T-cell (primary cell): ENCODE measurements around the gene UBTD1. TPM values are rescaled to one million over a fixed set of nuclear protein-coding genes. Genes with fewer than 3 reads are reported as not detected.

ENCODE experiments used
- ATAC-seq, 4 experiments: fragments of 200-7000 bp in 3 of 4; fragments of 150-1000 bp in 1 of 4; cut with Tn5 transposase; replicated peaks in 1 of 4; 1 replicate in 3 of 4; 2 replicates in 1 of 4; pipeline ENCODE4 v1.10.0; 2021; ENCODE audit warnings: moderate library complexity in 3 of 4, mild to moderate bottlenecking in 2 of 4, moderate number of reproducible peaks in 1 of 4
- CTCF ChIA-PET, 2 donors: fragments of 300-600 bp; sonication (Branson Sonifier 250); formaldehyde crosslinking; loops; one replicate each; lab custom pipeline; 2022; ENCODE audit warnings: antibody characterized with exemption in 2 of 2; lab: Charles Lee
- POLR2A ChIA-PET, 2 donors: fragments of 300-600 bp; sonication (Branson Sonifier 250); formaldehyde crosslinking; loops; one replicate each; lab custom pipeline; 2022; ENCODE audit warnings: antibody characterized with exemption in 2 of 2; lab: Charles Lee
- DNase-seq, 35 experiments: peaks; one replicate each; pipeline versions ENCODE4 v3.0.0 to v3.0.0-alpha.2; 2013 to 2023
- H3K27ac ChIP-seq: one replicate; pipeline ENCODE4 v1.5.1; 2013; ENCODE audit warnings: low read length
- H3K27me3 ChIP-seq, 2 experiments: replicated peaks in 1 of 2; 1 replicate in 1 of 2; 2 replicates in 1 of 2; pipeline versions ENCODE4 v1.6.1 to v1.7.0; 2013; ENCODE audit warnings: low read length in 1 of 2, mixed read lengths in 1 of 2; ENCODE audit not compliant: control insufficient read depth in 2 of 2, insufficient read depth in 2 of 2; ENCODE audit errors: extremely low read depth in 1 of 2
- H3K36me3 ChIP-seq, 2 donors: 1 replicate in 1 of 2; 2 replicates in 1 of 2; pipeline versions ENCODE4 v1.6.1 to v1.7.0; 2013; ENCODE audit warnings: low read length in 1 of 2; ENCODE audit not compliant: control insufficient read depth in 2 of 2, insufficient read depth in 1 of 2; ENCODE audit errors: extremely low read depth in 1 of 2
- H3K4me1 ChIP-seq, 2 experiments: 1 replicate in 1 of 2; 2 replicates in 1 of 2; pipeline versions ENCODE4 v1.6.1 to v1.7.0; 2013; ENCODE audit warnings: low read length in 2 of 2, mixed read lengths in 1 of 2; ENCODE audit not compliant: insufficient read depth in 2 of 2, control insufficient read depth in 1 of 2; ENCODE audit errors: extremely low read depth in 1 of 2
- H3K4me3 ChIP-seq, 2 donors: 1 replicate in 1 of 2; 2 replicates in 1 of 2; pipeline versions ENCODE4 v1.5.1 to v1.7.0; 2013; ENCODE audit warnings: mild to moderate bottlenecking in 2 of 2, low read length in 1 of 2, moderate library complexity in 1 of 2; ENCODE audit not compliant: control insufficient read depth in 1 of 2; ENCODE audit errors: extremely low read depth in 1 of 2
- H3K9me3 ChIP-seq: 2 replicates; pipeline ENCODE4 v1.7.0; 2013
- H3K27ac Mint-ChIP-seq, 2 donors: one replicate each; pipeline ENCODE4 v1.8.0; 2020 to 2021; ENCODE audit warnings: mild to moderate bottlenecking in 2 of 2, mixed read lengths in 2 of 2
- H3K27me3 Mint-ChIP-seq, 2 donors: one replicate each; pipeline ENCODE4 v1.8.0; 2021 to 2022; ENCODE audit warnings: mixed read lengths in 2 of 2
- H3K36me3 Mint-ChIP-seq: one replicate; pipeline ENCODE4 v1.8.0; 2021; ENCODE audit warnings: mixed read lengths
- H3K4me1 Mint-ChIP-seq, 3 donors: one replicate each; pipeline ENCODE4 v1.8.0; 2020 to 2022; ENCODE audit warnings: mixed read lengths in 3 of 3, mild to moderate bottlenecking in 1 of 3
- H3K4me3 Mint-ChIP-seq, 3 donors: one replicate each; pipeline ENCODE4 v1.8.0; 2020 to 2022; ENCODE audit warnings: mild to moderate bottlenecking in 3 of 3, mixed read lengths in 3 of 3, moderate library complexity in 3 of 3
- H3K9me3 Mint-ChIP-seq, 3 donors: one replicate each; pipeline ENCODE4 v1.8.0; 2020 to 2022; ENCODE audit warnings: mixed read lengths in 3 of 3
- WGBS: methylation state at CpG from one replicate; pipeline ENCODE4 v1.1.5; 2013; ENCODE audit warnings: missing lambda C conversion rate; ENCODE audit not compliant: insufficient coverage; 5-methylcytosine and 5-hydroxymethylcytosine counted together
- total RNA-seq, 35 experiments: library from RNA in 6 of 35; stranded (reverse) in 6 of 35; fragments of 120-200 nt in 1 of 35; gene quantifications; one replicate each; pipeline versions ENCODE4 v1.2.1 to v1.2.4 and lab custom pipeline; 2013 to 2026

Gene UBTD1
- total RNA-seq, 5 donors from 2014 or later (not counting 1 experiment from before 2014, with no cell fraction given), result 1.0 to 2.4 (median 1.9) TPM

DNA sequence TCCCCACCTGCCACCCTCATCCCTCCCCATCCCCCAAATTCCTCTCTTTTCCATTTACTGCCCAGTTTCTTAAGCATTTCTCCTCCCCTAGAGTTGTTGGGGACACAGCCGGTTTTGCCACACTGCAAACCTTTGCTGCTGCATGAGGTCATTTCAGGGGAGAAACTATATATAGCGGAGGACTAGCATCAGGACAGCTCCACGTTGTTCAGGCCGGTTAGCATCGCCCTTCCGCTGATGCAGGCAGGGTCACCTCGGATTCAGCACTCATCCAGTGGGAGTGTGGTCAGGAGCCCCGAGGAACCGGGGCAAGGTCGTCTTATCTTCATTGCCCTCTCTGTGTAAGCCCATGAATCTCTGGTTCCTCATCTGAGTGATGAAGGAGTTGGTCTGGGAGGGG, 15.6 kb downstream of the UBTD1 start:
- CTCF ChIA-PET, result no interaction called here
- no peak for ATAC-seq

GRCh38 chr10:97515271-97515978, 16.7 kb downstream of the UBTD1 start:
- Mint-ChIP-seq H3K27me3 (peaks cover 0 to 8% of the 10 kb centered on the region in 2 donors), H3K4me1 (no peaks in the 10 kb centered on the region), H3K4me3 (no peak overlapping the region), H3K27ac (no peak overlapping the region), H3K36me3 (no peaks in the 10 kb centered on the region), H3K9me3 (no peaks in the 10 kb centered on the region)
- DNase-seq (no peak), ATAC-seq (no peak)
- Histone ChIP-seq H3K27me3 (peaks cover 0 to 35% of the 10 kb centered on the region in 2 experiments), H3K4me1 (no peaks in the 10 kb centered on the region), H3K4me3 (no peak overlapping the region), H3K27ac (no peak overlapping the region), H3K36me3 (no peaks in the 10 kb centered on the region), H3K9me3 (no peaks in the 10 kb centered on the region)
- CTCF ChIA-PET, result interaction anchor here in 1 of 2 donors (0.6 kb wide), 1 partner anchor 36 kb away, joined by 3 read pairs; no protein-coding TSS in a partner anchor
- POLR2A ChIA-PET, result interaction anchor here in 1 of 2 donors (0.5 kb wide), 1 partner anchor 18 kb away, joined by 3 read pairs; no protein-coding TSS in a partner anchor
- 86% methylated on average over 8 of the region's 10 CpGs for WGBS

More for the DNA sequence above, 15.6 kb downstream of the UBTD1 start:
- no peak overlapping the region for H3K27ac ChIP-seq
- Mint-ChIP-seq H3K4me1 (no peaks in the 10 kb centered on the region), H3K4me3 (no peak overlapping the region), H3K27ac (no peak overlapping the region), H3K9me3 (no peaks in the 10 kb centered on the region), H3K36me3 (no peaks in the 10 kb centered on the region), H3K27me3 (peaks cover 0 to 8% of the 10 kb centered on the region in 2 donors)
- peaks cover 0 to 39% of the 10 kb centered on the region in 2 experiments for H3K27me3 ChIP-seq
- 81% methylated on average over 10 of the region's 10 CpGs for WGBS
- no peaks in the 10 kb centered on the region for H3K4me1 ChIP-seq
- POLR2A ChIA-PET, result no interaction called here
- H3K36me3 ChIP-seq, result no peaks in the 10 kb centered on the region
- H3K9me3 ChIP-seq, result no peaks in the 10 kb centered on the region
- no peak overlapping the region for H3K4me3 ChIP-seq
- DNase-seq, result no peak

- Mint-ChIP-seq H3K4me3 (no peak overlapping the region), H3K4me1 (no peaks in the 10 kb centered on the region), H3K27me3 (peaks cover 0 to 10% of the 10 kb centered on the region in 2 donors), H3K9me3 (no peaks in the 10 kb centered on the region), H3K36me3 (no peaks in the 10 kb centered on the region), H3K27ac (no peak overlapping the region)
- CTCF ChIA-PET, result no interaction called here
- Histone ChIP-seq H3K36me3 (no peaks in the 10 kb centered on the region), H3K4me1 (no peaks in the 10 kb centered on the region), H3K4me3 (no peak overlapping the region), H3K27ac (no peak overlapping the region), H3K27me3 (peaks cover 0 to 43% of the 10 kb centered on the region in 2 experiments), H3K9me3 (no peaks in the 10 kb centered on the region)
- ATAC-seq (no peak), DNase-seq (no peak)
- POLR2A ChIA-PET, result no interaction called here
- WGBS, result 76% methylated on average over 12 of the region's 15 CpGs
These were observed 18.5 kb downstream of the UBTD1 start for GRCh38 chr10:97517096-97517750.

DNA sequence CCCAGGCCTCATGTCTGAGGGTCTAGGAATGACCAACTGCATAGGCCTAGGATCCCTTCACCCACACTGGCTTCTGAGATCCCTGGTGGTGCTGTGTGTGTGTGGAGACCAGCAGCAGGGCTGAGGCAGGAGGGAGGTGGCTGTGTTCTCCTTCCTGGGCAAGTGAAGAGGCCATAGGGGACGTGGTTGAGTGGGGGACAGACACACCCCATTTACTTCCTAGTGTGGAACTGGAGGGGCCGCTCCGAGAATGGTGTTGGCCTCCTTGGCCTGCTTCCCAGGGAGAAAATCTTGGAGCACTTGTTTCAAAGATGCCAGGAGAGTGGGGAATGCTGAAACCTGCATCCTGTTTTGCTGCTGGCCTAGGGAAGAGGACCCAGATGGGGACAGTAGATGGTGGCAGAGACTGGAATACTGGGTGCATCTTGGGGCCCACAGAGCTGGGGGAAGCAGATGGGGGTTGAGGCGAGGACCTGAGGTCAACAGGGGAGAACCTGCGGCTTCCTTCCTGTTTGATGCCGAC, 19.1 kb downstream of the UBTD1 start:
- Histone ChIP-seq H3K27me3 (peaks cover 0 to 45% of the 10 kb centered on the region in 2 experiments), H3K27ac (no peak overlapping the region), H3K36me3 (no peaks in the 10 kb centered on the region), H3K4me1 (no peaks in the 10 kb centered on the region), H3K9me3 (no peaks in the 10 kb centered on the region), H3K4me3 (no peak overlapping the region)
- Mint-ChIP-seq H3K4me1 (no peaks in the 10 kb centered on the region), H3K27me3 (peaks cover 0 to 11% of the 10 kb centered on the region in 2 donors), H3K27ac (no peak overlapping the region), H3K4me3 (no peak overlapping the region), H3K36me3 (no peaks in the 10 kb centered on the region), H3K9me3 (no peaks in the 10 kb centered on the region)
- ATAC-seq (no peak), DNase-seq (no peak)
- POLR2A ChIA-PET, result no interaction called here
- CTCF ChIA-PET, result no interaction called here
- 61% methylated on average over 3 of the region's 6 CpGs for WGBS

GRCh38 chr10:97518301-97519043, 19.7 kb downstream of the UBTD1 start:
- H3K36me3 ChIP-seq, result no peaks in the 10 kb centered on the region
- DNase-seq, result no peak
- WGBS, result 40% methylated on average over 8 of the region's 10 CpGs
- ChIA-PET POLR2A (no interaction called here), CTCF (no interaction called here)
- no peaks in the 10 kb centered on the region for H3K36me3 Mint-ChIP-seq
- peaks cover 0 to 12% of the 10 kb centered on the region in 2 donors for H3K27me3 Mint-ChIP-seq
- H3K27ac ChIP-seq, result no peak overlapping the region
- no peak overlapping the region for H3K4me3 Mint-ChIP-seq
- no peak overlapping the region for H3K4me3 ChIP-seq
- no peaks in the 10 kb centered on the region for H3K9me3 Mint-ChIP-seq
- no peaks in the 10 kb centered on the region for H3K4me1 Mint-ChIP-seq
- no peaks in the 10 kb centered on the region for H3K9me3 ChIP-seq
- H3K27me3 ChIP-seq, result peaks cover 0 to 50% of the 10 kb centered on the region in 2 experiments
- H3K4me1 ChIP-seq, result no peaks in the 10 kb centered on the region
- no peak overlapping the region for H3K27ac Mint-ChIP-seq
- no peak for ATAC-seq

DNA sequence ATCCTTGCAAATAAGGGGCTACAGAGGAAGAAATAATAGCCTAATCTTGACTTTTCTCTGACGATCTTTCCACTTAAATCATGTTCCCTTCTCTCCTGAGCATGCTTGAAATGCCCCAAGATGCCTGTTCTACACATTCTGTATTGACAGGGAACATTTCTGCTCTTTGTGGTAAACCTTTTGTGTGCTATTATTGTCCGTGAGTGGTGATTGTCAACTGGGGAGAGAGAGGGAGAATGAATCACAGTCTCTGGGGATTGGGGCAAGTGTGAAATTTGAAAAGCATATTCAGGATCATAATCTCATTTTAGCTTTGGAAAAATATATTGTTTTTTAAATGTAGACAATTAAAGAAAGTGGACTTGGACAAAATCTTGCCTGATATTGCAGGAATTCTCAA, 20.6 kb downstream of the UBTD1 start:
- ChIA-PET CTCF (no interaction called here), POLR2A (no interaction called here)
- Histone ChIP-seq H3K36me3 (no peaks in the 10 kb centered on the region), H3K27me3 (peaks cover 0 to 51% of the 10 kb centered on the region in 2 experiments), H3K4me1 (no peaks in the 10 kb centered on the region), H3K9me3 (no peaks in the 10 kb centered on the region), H3K27ac (no peak overlapping the region), H3K4me3 (no peak overlapping the region)
- H3K4me3 Mint-ChIP-seq, result no peak overlapping the region
- no peak overlapping the region for H3K27ac Mint-ChIP-seq
- H3K27me3 Mint-ChIP-seq, result peaks cover 0 to 12% of the 10 kb centered on the region in 2 donors
- DNase-seq (no peak), ATAC-seq (no peak)
- no peaks in the 10 kb centered on the region for H3K9me3 Mint-ChIP-seq
- no peaks in the 10 kb centered on the region for H3K4me1 Mint-ChIP-seq
- WGBS, result 83% methylated on average over 1 of the region's 2 CpGs
- no peaks in the 10 kb centered on the region for H3K36me3 Mint-ChIP-seq
